Heart left ventricle (tissue), 16 donors: ENCODE measurements around the gene ZNF524. TPM values are rescaled to one million over a fixed set of nuclear protein-coding genes. Genes with fewer than 3 reads are reported as not detected.

ENCODE experiments used
- ATAC-seq, 4 donors: fragments of 200-7000 bp; cut with Tn5 transposase; one replicate each; pipeline ENCODE4 v1.9.1; 2020 to 2022; ENCODE audit warnings: moderate library complexity in 4 of 4, mild to moderate bottlenecking in 3 of 4, moderate number of reproducible peaks in 1 of 4
- DNase-seq, 5 donors: peaks; one replicate each; pipeline ENCODE4 v3.0.0-alpha.2; 2020
- H3K27ac ChIP-seq, 12 donors: fragments of 200-600 bp; sonication (generic) in 4 of 12; one replicate each; pipeline versions ENCODE4 v1.5.0 to v1.8.0; 2016 to 2022; ENCODE audit warnings: mild to moderate bottlenecking in 2 of 12
- H3K27me3 ChIP-seq, 9 donors: fragments of 200-600 bp; sonication (generic) in 2 of 9; one replicate each; pipeline versions ENCODE4 v1.5.1 to v1.8.0; 2016 to 2022; ENCODE audit warnings: mild to moderate bottlenecking in 3 of 9
- H3K36me3 ChIP-seq, 9 donors: fragments of 200-600 bp; sonication (generic) in 2 of 9; one replicate each; pipeline versions ENCODE4 v1.5.0 to v1.8.0; 2018 to 2022; ENCODE audit warnings: mild to moderate bottlenecking in 2 of 9
- H3K4me1 ChIP-seq, 12 donors: fragments of 200-600 bp; sonication (generic) in 4 of 12; one replicate each; pipeline versions ENCODE4 v1.5.0 to v1.8.0; 2016 to 2022; ENCODE audit warnings: mild to moderate bottlenecking in 3 of 12
- H3K4me3 ChIP-seq, 12 donors: fragments of 200-600 bp; sonication (generic) in 4 of 12; one replicate each; pipeline versions ENCODE4 v1.5.0 to v1.8.0; 2017 to 2022; ENCODE audit warnings: mild to moderate bottlenecking in 9 of 12, moderate library complexity in 4 of 12
- H3K9me3 ChIP-seq, 12 donors: fragments of 200-600 bp; sonication (generic) in 4 of 12; one replicate each; pipeline versions ENCODE4 v1.5.0 to v1.8.0; 2016 to 2022; ENCODE audit warnings: mild to moderate bottlenecking in 1 of 12
- POLR2A ChIP-seq, 2 donors: fragments of 450-650 bp; IDR thresholded peaks; one replicate each; pipeline ENCODE4 v1.6.1; 2017; ENCODE audit warnings: antibody characterized with exemption in 2 of 2, mild to moderate bottlenecking in 2 of 2, moderate library complexity in 2 of 2
- WGBS, 4 donors: extraction: QIAGEN DNeasy Blood & Tissue Kit in 2 of 4; methylation state at CpG; one replicate each; pipeline versions ENCODE4 v1.1.5 to v1.1.7; 2013 to 2018; 5-methylcytosine and 5-hydroxymethylcytosine counted together
- intact Hi-C, 10 donors: fragments of 100-400 bp; cut with DNase I; formaldehyde crosslinking; loops; one replicate each; pipeline versions ENCODE4 v1.11.1 to v1.14.2; 2022
- polyA plus RNA-seq, 2 donors: library from polyadenylated mRNA; stranded (reverse); fragments of 200-250 nt; gene quantifications; one replicate each; pipeline ENCODE4 v1.2.3, GENCODE V29; 2013
- total RNA-seq, 9 donors: library from RNA; depleted of rRNA in 2 of 9; stranded (reverse); fragments of >200 nt in 2 of 9; fragmentation: NEBNext Ultra II Directional in 3 of 9; extraction: Animal tissue kit (Norgen Biotek cat#: 25700) in 3 of 9; gene quantifications; one replicate each; pipeline versions ENCODE4 v1.1.0 to v1.2.4, GENCODE V29; 2016 to 2023
- TF ChIP-seq, protein P1 (sequence below), 12 donors: fragments of 200-600 bp; sonication (generic) in 4 of 12; IDR thresholded peaks; one replicate each; pipeline versions ENCODE4 v1.5.0 to v1.8.0; 2018 to 2022; ENCODE audit warnings: antibody characterized with exemption in 12 of 12, mild to moderate bottlenecking in 5 of 12
- donor health status: ischemic (EF 13 %, LVEDD 7.1; RV severe dilation, severe dysfunction).
- donor health status: healthy with polysubstance abuse.
- donor health status: DM: no; HTN: yes; CAD: no.
- donor health status: DM: no; HTN: no; CAD: no.
- donor health status: ischemic (EF 25% LVEDD 6.9; RV normal size, moderate dysfunction).
- donor health status: ischemic (EF 25% LVEDD 5.7; RV mildly dilated, moderate dysfunction).
- donor health status: healthy.
- donor health status: DM: yes; HTN: yes; CAD: no.
- donor health status: ischemic (EF 35%, LVEDD 5.7; RV mildly dilated, moderate dysfunction).
- donor health status: nonischemic (EF 11% LVEDD 7.7; RV severe dilation, severe dysfunction).
- donor health status: DM: yes; HTN: yes; CAD: no.
- donor health status: PGD.
- donor health status: ischemic (EF 29% LVEDD 5.4; RV normal size, mild dysfunction).
- donor health status: nonischemic (EF 23%, LVEDD 6.1; RV moderate dilation, normal function).

Gene ZNF524
- total and polyA plus RNA-seq, 11 donors, result 11.0 to 34.7 (median 16.7) TPM

DNA sequence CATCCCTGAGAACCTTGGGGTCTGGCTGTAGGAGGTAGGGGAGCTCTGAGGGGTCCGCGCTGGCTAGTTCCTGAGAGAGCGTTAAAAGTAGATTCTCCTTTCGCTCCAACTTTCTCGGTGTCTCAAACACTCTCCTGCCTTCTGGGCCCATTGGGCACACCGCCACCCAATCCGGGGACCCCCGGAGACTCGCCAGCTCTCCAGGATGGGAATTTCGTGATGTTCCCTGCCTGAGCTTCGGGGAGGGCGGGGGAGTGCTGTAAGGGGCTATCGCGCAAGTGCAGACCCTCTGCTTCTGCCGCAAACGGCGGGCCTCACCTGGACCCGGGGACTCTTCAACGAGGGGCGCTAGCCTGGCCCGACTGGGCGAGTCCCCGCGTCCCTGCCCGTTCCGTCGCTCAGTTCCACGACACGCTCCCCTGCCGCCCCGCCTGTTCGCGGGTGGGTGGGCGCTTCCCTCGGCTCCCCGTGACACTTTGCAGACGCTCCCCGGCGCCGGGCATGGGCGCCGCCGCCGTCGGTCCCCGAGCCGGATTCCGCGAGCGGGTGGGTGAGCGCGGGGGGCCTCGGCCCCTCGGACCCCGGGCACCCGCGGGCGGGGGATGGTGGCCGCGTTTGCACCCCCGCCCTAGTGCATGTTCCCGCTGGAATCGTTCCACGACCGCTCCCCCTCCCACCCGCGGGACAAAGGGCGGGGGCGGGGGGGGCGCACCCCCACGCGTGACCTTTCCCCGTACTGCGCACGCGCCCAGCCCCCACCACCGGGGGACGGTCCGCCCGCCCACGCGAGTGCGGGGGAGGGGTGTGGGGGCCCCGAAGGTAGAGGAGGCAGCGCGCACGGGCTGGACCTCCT lies 47.9 kb downstream of the ZNF524 start, which contains the start of gene CCDC106:
Gene CCDC106, plus strand, starts transcription at position 481 of the 853 bp plus-strand sequence. CDS start 835 bp downstream, outside the sequence.
- ATAC-seq (peak; percentile 27 to 63 (median 58)), DNase-seq (peak; percentile 75 to 86 (median 79))
- TF ChIP-seq POLR2A (IDR thresholded peaks at IDR 0.05), result no peak
- TF ChIP-seq, protein P1, sequence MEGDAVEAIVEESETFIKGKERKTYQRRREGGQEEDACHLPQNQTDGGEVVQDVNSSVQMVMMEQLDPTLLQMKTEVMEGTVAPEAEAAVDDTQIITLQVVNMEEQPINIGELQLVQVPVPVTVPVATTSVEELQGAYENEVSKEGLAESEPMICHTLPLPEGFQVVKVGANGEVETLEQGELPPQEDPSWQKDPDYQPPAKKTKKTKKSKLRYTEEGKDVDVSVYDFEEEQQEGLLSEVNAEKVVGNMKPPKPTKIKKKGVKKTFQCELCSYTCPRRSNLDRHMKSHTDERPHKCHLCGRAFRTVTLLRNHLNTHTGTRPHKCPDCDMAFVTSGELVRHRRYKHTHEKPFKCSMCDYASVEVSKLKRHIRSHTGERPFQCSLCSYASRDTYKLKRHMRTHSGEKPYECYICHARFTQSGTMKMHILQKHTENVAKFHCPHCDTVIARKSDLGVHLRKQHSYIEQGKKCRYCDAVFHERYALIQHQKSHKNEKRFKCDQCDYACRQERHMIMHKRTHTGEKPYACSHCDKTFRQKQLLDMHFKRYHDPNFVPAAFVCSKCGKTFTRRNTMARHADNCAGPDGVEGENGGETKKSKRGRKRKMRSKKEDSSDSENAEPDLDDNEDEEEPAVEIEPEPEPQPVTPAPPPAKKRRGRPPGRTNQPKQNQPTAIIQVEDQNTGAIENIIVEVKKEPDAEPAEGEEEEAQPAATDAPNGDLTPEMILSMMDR (IDR thresholded peaks at IDR 0.05), result no peak

DNA sequence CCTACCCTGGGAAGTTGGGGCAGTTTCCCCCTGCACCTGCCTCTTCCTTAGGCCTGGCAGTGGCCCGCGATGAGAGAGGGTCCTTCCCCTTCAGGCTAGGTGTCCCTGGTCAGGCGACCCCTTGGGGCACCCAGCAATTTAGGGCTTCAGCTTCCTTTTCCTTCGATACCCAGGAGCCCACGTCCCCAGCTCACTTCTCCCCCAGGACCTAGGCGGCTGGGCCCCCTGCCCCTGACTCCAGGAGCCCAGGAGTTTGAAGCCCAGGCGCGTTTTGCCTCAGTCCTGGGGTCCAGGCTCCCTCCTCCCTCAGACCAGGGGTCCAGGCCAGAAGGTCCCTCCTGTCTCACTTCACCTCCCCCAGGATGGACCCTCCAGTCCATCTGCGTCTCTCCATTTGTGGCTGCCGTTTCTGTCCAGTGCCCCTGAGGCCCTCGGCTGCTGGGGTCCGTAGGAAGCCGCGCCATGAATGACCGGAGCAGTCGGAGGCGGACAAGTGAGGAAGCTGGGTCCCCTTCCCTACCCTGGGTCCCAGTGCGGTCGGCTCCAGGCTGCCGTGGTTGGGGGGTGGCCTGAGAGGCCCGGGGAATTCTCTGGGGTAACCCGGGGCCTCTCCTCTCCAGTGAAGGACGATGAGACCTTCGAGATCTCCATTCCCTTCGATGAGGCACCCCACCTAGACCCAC lies 48.6 kb downstream of the ZNF524 start:
- H3K27ac ChIP-seq, result peak overlapping the region; percentile 69 to 93 (median 85)
- DNase-seq (no peak), ATAC-seq (no peak)
- H3K4me1 ChIP-seq, result peaks cover 4 to 47% (median 30%) of the 10 kb centered on the region in 12 donors
- no peaks in the 10 kb centered on the region for H3K27me3 ChIP-seq
- H3K9me3 ChIP-seq, result no peaks in the 10 kb centered on the region
- intact Hi-C loops, result no loop called here
- peaks cover 0 to 19% (median 13%) of the 10 kb centered on the region in 9 donors for H3K36me3 ChIP-seq
- 20 to 27% (median 23%) methylated on average over 9 to 25 of the region's 25 CpGs for WGBS, 4 donors
- TF ChIP-seq, protein P1 (IDR thresholded peaks at IDR 0.05), result no peak
- no peak for TF ChIP-seq POLR2A (IDR thresholded peaks at IDR 0.05)
- peak overlapping the region; percentile 68 to 96 (median 86) for H3K4me3 ChIP-seq

More for the DNA sequence above, 47.9 kb downstream of the ZNF524 start, which contains the start of gene CCDC106:
- no peaks in the 10 kb centered on the region for H3K9me3 ChIP-seq
- peak within 1 kb of the TSS; percentile 68 to 96 (median 86) for H3K4me3 ChIP-seq
- H3K27ac ChIP-seq, result peak within 1 kb of the TSS; percentile 69 to 93 (median 85)
- peaks cover 0 to 19% (median 13%) of the 10 kb centered on the region in 9 donors for H3K36me3 ChIP-seq
- intact Hi-C loops, result no loop called here
- 1 to 3% (median 1%) methylated on average over 24 to 87 of the region's 87 CpGs for WGBS, 4 donors
- no peaks in the 10 kb centered on the region for H3K27me3 ChIP-seq
- peaks cover 7 to 47% (median 31%) of the 10 kb centered on the region in 12 donors for H3K4me1 ChIP-seq

DNA sequence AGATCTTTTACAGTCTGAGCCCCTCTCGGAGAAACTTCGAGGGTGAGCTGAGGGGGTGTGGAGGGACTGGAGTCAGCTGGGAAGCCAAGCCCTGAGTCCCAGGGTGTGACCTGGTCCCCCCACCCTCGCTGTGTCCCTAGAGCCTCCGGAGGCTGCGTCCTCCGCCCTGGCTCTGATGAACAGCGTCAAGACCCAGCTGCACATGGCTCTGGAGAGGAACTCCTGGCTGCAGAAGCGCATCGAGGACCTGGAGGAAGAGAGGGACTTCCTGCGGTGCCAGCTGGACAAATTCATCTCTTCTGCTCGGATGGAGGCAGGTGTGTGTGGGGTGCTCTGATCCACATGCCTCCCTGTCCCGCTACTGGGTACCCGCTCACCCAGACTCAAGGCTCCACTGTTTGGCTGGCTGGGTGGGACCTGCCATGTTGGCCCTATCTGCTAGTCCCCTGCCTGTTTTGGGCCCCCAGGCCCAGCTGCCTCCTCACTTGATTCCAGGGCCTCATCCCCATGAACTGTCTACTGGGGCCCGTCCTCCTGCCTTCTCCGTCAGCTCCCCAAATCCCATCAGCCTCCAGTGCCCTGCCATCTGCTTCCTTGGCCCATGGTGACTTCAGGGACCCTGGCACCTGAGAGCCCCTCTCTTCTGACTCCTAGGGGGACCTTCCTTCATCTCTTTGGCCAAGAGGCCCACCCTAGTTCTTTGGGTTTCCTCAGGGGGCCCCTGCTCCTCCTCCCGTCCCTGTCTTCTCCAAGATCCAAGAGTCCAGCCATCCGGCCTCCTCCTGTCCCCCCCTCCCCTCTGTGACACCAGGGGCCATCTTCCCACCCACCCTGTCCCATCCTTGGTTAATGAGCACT lies 49.4 kb downstream of the ZNF524 start:
- peak overlapping the region in 9 of 12 donors; percentile 77 to 93 (median 89) for H3K27ac ChIP-seq
- peaks cover 0 to 18% (median 13%) of the 10 kb centered on the region in 9 donors for H3K36me3 ChIP-seq
- DNase-seq, result no peak
- H3K9me3 ChIP-seq, result no peaks in the 10 kb centered on the region
- H3K27me3 ChIP-seq, result no peaks in the 10 kb centered on the region
- WGBS, 4 donors, result 73 to 93% (median 77%) methylated on average over 9 to 17 of the region's 17 CpGs
- ATAC-seq, result no peak
- peak overlapping the region in 9 of 12 donors; percentile 68 to 96 (median 86) for H3K4me3 ChIP-seq
- H3K4me1 ChIP-seq, result peaks cover 4 to 39% (median 23%) of the 10 kb centered on the region in 12 donors
- intact Hi-C loops, result no loop called here
- TF ChIP-seq, protein P1 (IDR thresholded peaks at IDR 0.05), result no peak
- TF ChIP-seq POLR2A (IDR thresholded peaks at IDR 0.05), result no peak
